K562 (cell line): ENCODE data around the gene CLP1. TPM values are rescaled to one million over a fixed set of nuclear protein-coding genes. Genes with fewer than 3 reads are reported as not detected.

ENCODE experiments used
- ATAC-seq: fragments of 200-7000 bp; cut with Tn5 transposase; 3 replicates; pipeline ENCODE4 v1.9.1; 2020; ENCODE audit warnings: moderate library complexity
- BruUV-seq: library from RNA; stranded (reverse); fragments of 400-500 nt; replicated peaks from 2 replicates; lab custom pipeline; 2021; lab: Mats Ljungman, UMichigan
- CTCF ChIA-PET: fragments of 300-600 bp; formaldehyde crosslinking; extraction: SDS; loops from one replicate; lab custom pipeline; 2021; ENCODE audit warnings: low intra/inter-chr PET ratio; lab: Yijun Ruan, JAX
- POLR2A ChIA-PET: fragments of 300-600, 350-650 bp; sonication (Branson Sonifier 250); formaldehyde crosslinking; extraction: SDS; loops from one replicate; lab custom pipeline; 2021; ENCODE audit warnings: antibody characterized with exemption, inconsistent platforms; lab: Yijun Ruan, JAX
- DNase-seq, 4 experiments: peaks; one replicate each; pipeline versions ENCODE4 v3.0.0 to v3.0.0-alpha.2; 2011 to 2018; ENCODE audit warnings: low spot score in 3 of 4, mixed read lengths in 3 of 4; ENCODE audit errors: extremely low read depth in 1 of 4
- FAIRE-seq: peaks from 2 replicates; lab custom pipeline; 2011; peaks lifted over from hg19 to GRCh38; lab: Jason Lieb, UNC
- H2AFZ ChIP-seq: 2 replicates; pipeline ENCODE4 v1.6.0; 2011; ENCODE audit warnings: low read depth, low read length, control low read depth, inconsistent platforms
- H3K27ac ChIP-seq: fragments of 200-600 bp; 3 replicates; pipeline ENCODE4 v1.8.0; 2011; ENCODE audit warnings: low read depth, mild to moderate bottlenecking, control low read depth, inconsistent platforms, low read length, moderate library complexity, mixed read lengths; ENCODE audit errors: extremely low read depth
- H3K27me3 ChIP-seq, 2 experiments: fragments of 300-600 bp in 1 of 2; 2 replicates in 1 of 2; 3 replicates in 1 of 2; pipeline versions ENCODE4 v1.6.0 to v1.8.0; 2011; ENCODE audit warnings: inconsistent platforms in 2 of 2, low read length in 2 of 2, mild to moderate bottlenecking in 1 of 2, mixed read lengths in 1 of 2, moderate library complexity in 1 of 2; ENCODE audit not compliant: control insufficient read depth in 2 of 2, insufficient read depth in 2 of 2
- H3K36me3 ChIP-seq: fragments of 300-600 bp; 3 replicates; pipeline ENCODE4 v1.8.0; 2011; ENCODE audit warnings: mild to moderate bottlenecking, low read length, inconsistent platforms; ENCODE audit not compliant: control insufficient read depth, insufficient read depth
- H3K4me1 ChIP-seq, 2 experiments: fragments of 200-600 bp in 1 of 2; replicated peaks in 1 of 2; 2 replicates in 1 of 2; 3 replicates in 1 of 2; pipeline versions ENCODE4 v1.5.1 to v1.8.0; 2011; ENCODE audit warnings: inconsistent platforms in 2 of 2, low read length in 2 of 2, mild to moderate bottlenecking in 1 of 2, mixed read lengths in 1 of 2, moderate library complexity in 1 of 2; ENCODE audit not compliant: control insufficient read depth in 2 of 2, insufficient read depth in 2 of 2
- H3K4me2 ChIP-seq: 2 replicates; pipeline ENCODE4 v1.6.1; 2011; ENCODE audit warnings: low read length, control low read depth, inconsistent platforms, mixed read lengths; ENCODE audit not compliant: insufficient read depth
- H3K4me3 ChIP-seq: fragments of 200-600 bp; sonication (generic), shearing (Covaris generic); 2 replicates; pipeline ENCODE4 v1.5.1; 2016; ENCODE audit warnings: control low read depth, inconsistent platforms
- H3K79me2 ChIP-seq: fragments of 200-600 bp; 3 replicates; pipeline ENCODE4 v1.8.0; 2011; ENCODE audit warnings: low read length, inconsistent platforms; ENCODE audit not compliant: control insufficient read depth, insufficient read depth
- H3K9ac ChIP-seq, 2 experiments: 2 replicates each; pipeline versions ENCODE4 v1.6.0 to v1.6.1; 2011; ENCODE audit warnings: low read depth in 2 of 2, low read length in 2 of 2, control low read depth in 1 of 2, inconsistent platforms in 1 of 2, mild to moderate bottlenecking in 1 of 2, mixed read lengths in 1 of 2; ENCODE audit not compliant: insufficient read depth in 1 of 2
- H3K9me1 ChIP-seq: one replicate; pipeline ENCODE4 v1.6.0; 2011; ENCODE audit warnings: inconsistent platforms, mild to moderate bottlenecking, low read length, moderate library complexity; ENCODE audit not compliant: control insufficient read depth, insufficient read depth
- H3K9me3 ChIP-seq: replicated peaks from 2 replicates; pipeline ENCODE4 v1.5.1; 2011; ENCODE audit warnings: low read depth, low read length, inconsistent platforms; ENCODE audit not compliant: control insufficient read depth, insufficient read depth
- H4K20me1 ChIP-seq: replicated peaks from 2 replicates; pipeline ENCODE4 v1.6.1; 2011; ENCODE audit warnings: low read length, inconsistent platforms, mixed read lengths; ENCODE audit not compliant: control insufficient read depth, insufficient read depth
- RAD21 ChIP-seq, 2 experiments: fragments of 250-450 bp in 1 of 2; fragments of 450-650 bp in 1 of 2; sonication (Bioruptor Pico) in 1 of 2; formaldehyde crosslinking in 1 of 2; IDR thresholded peaks in 1 of 2; conservative IDR thresholded peaks in 1 of 2; 2 replicates each; pipeline versions ENCODE4 v1.4.0 to v1.8.0; 2020 to 2022; ENCODE audit warnings: mild to moderate bottlenecking in 2 of 2, moderate library complexity in 1 of 2
- WGBS: fragments of 100-300 bp; shearing (Covaris generic); methylation state at CpG from one replicate; pipeline ENCODE4 v1.1.6; 2016; ENCODE audit warnings: low coverage, mixed read lengths; ENCODE audit not compliant: insufficient coverage; ENCODE audit errors: missing lambda C conversion rate; 5-methylcytosine and 5-hydroxymethylcytosine counted together
- in situ Hi-C: fragments of 300-500 bp; cut with MboI; formaldehyde crosslinking; loops from 4 replicates; pipeline ENCODE4 v1.15.0; 2018; ENCODE audit warnings: inconsistent platforms, mixed read lengths
- intact Hi-C: fragments of 100-400 bp; cut with micrococcal nuclease; formaldehyde crosslinking; loops from 2 replicates; pipeline ENCODE4 v1.14.2; 2022
- polyA plus RNA-seq, 8 experiments: library from polyadenylated mRNA; depleted of rRNA in 4 of 8; stranded (reverse) in 5 of 8; unstranded in 3 of 8; fragments of >200 nt; fragmentation: Nextera tagmentation in 2 of 8; fragmentation: Illumina TruSeq in 1 of 8; extraction: Ambion mirVana in 2 of 8; extraction: Trizol in 1 of 8; gene quantifications; 2 replicates each; pipeline versions ENCODE4 v1.2.1 to v1.2.3, GENCODE V29; 2011 to 2014; ENCODE audit warnings: inconsistent platforms in 1 of 8, missing spikeins in 1 of 8
- total RNA-seq, 7 experiments: library from RNA; depleted of rRNA in 6 of 7; stranded (reverse); fragments of >200 nt in 6 of 7; fragmentation: Illumina TruSeq in 2 of 7; extraction: Trizol in 2 of 7; gene quantifications; 2 replicates each; pipeline versions ENCODE4 v1.2.1 to v1.2.3, GENCODE V29; 2011 to 2021; ENCODE audit warnings: low replicate concordance in 1 of 7
- TF ChIP-seq, protein P1 (sequence below): fragments of 200-800 bp; sonication (Bioruptor generic); IDR thresholded peaks from 2 replicates; pipeline ENCODE4 v1.6.1; 2017; ENCODE audit warnings: missing genetic modification characterization, missing compliant biosample characterization

The CLP1 gene
- total and polyA plus RNA-seq, 9 of the 15 experiments (the other 6 are each of a cell fraction or from before 2014, with no cell fraction given): 19.1 to 46.2 (median 27.8) TPM

DNA sequence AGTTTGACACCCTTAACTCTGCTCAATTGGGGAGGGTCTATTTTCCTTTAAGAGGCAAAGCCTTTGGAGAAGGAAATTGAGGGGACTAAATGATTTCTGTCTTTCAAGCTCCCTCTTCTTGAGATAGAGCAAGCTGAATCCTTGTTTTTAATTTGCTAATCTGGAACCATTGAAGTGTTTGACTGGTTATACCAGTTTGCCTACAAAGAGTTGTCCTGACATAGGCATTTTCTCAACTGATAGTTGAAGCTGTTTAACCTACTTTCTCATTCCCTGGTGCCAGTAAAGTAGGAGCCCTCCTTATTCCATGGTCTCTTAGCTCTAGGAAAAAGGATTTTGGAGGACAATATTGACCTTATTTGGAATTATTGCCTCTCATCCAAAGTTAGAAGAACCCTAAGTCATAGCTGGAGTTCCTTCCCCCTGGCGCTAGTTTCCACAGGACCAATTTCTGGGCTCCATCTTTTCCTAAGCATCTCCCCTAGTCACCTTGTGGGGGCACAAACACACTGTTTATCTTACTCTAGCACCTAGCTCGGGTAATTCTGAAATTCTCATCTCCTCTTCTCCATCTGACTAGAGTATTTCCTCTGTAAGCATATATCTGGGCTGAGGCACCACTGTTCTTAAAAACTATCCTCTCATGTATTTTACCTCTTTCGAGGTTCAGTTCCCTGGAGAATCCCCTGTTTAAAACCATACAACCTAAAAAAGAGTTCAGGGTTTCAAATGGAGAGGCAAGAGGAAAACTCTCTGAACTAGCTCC, 17.8 kb downstream of the CLP1 start:
- ChIA-PET POLR2A (interaction anchor here (0.7 to 2.3 kb wide), 4 partner anchors 12 to 107 kb away, joined by 3 to 7 read pairs (median 3); partner anchors contain the start of genes MED19 and TMX2), CTCF (no interaction called here)
- Histone ChIP-seq H3K27ac (no peak overlapping the region), H3K27me3 (no peaks in the 10 kb centered on the region), H3K4me2 (no peak overlapping the region), H3K9me1 (no peaks in the 10 kb centered on the region), H3K9me3 (no peaks in the 10 kb centered on the region), H3K9ac (no peak overlapping the region), H3K79me2 (peaks cover 89% of the 10 kb centered on the region), H3K4me3 (no peak overlapping the region), H2AFZ (no peak overlapping the region), H3K4me1 (peaks cover 0 to 12% of the 10 kb centered on the region in 2 experiments; a peak in 2 of 5 replicates), H3K36me3 (peaks cover 80% of the 10 kb centered on the region), H4K20me1 (peaks cover 11% of the 10 kb centered on the region)
- BruUV-seq: no TSS peak
- peak; percentile 25; the same call in 2 of the 3 replicates for ATAC-seq
- 76% methylated on average over 3 of the region's 3 CpGs for WGBS
- no peak for FAIRE-seq
- in situ Hi-C loops: no loop called here
- DNase-seq: no peak
- intact Hi-C loops: no loop called here
- TF ChIP-seq, protein P1, sequence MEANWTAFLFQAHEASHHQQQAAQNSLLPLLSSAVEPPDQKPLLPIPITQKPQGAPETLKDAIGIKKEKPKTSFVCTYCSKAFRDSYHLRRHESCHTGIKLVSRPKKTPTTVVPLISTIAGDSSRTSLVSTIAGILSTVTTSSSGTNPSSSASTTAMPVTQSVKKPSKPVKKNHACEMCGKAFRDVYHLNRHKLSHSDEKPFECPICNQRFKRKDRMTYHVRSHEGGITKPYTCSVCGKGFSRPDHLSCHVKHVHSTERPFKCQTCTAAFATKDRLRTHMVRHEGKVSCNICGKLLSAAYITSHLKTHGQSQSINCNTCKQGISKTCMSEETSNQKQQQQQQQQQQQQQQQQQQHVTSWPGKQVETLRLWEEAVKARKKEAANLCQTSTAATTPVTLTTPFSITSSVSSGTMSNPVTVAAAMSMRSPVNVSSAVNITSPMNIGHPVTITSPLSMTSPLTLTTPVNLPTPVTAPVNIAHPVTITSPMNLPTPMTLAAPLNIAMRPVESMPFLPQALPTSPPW: no peak
- TF ChIP-seq RAD21 (CRISPR knock-in tag; conservative IDR thresholded peaks at IDR 0.05 in 1 of 2, IDR thresholded peaks at IDR 0.05 in 1 of 2): peak in 1 of 2 experiments; percentile 31; a peak in 2 of 4 replicates
